ENCODE measurements around the gene AP4B1. TPM values are rescaled to one million over a fixed set of nuclear protein-coding genes. Genes with fewer than 3 reads are reported as not detected.

AP4B1 gene
- total RNA-seq, 1 experiment from 2014 or later: 11.1 TPM

- DNase-seq (ENCODE audit: low read depth, low spot score) (peak; percentile 63), ATAC-seq (peak; percentile 75)
- H3K4me1 ChIP-seq (ENCODE audit: control insufficient read depth in 1 of 2, insufficient read depth in 2 of 2, low read length in 2 of 2): peaks cover 34 to 43% of the 10 kb centered on the region in 2 experiments
- H3K9me2 ChIP-seq (ENCODE audit: insufficient read depth): no peaks in the 10 kb centered on the region
- peak within 1 kb of the TSS in 1 of 2 experiments; percentile 23; a peak in 2 of 4 replicates for H3K4me3 ChIP-seq (replicated peaks in 1 of 2; ENCODE audit: low read depth in 1 of 2, low read length in 2 of 2)
- intact Hi-C loops (cut with micrococcal nuclease): no loop called here
- ChIA-PET POLR2A (no interaction called here), CTCF (no interaction called here), RAD21 (ENCODE audit: low non-redundant PET in 1 of 2, low total read pairs in 2 of 2, uncharacterized antibody in 2 of 2, unreplicated experiment in 2 of 2) (interaction anchor here in 1 of 2 experiments (0.6 kb wide), 1 partner anchor 34 kb away, joined by 3 read pairs; no protein-coding TSS in a partner anchor)
- no peaks in the 10 kb centered on the region for H4K20me1 ChIP-seq (ENCODE audit: insufficient read depth)
- no peaks in the 10 kb centered on the region for H3K79me2 ChIP-seq (ENCODE audit: insufficient read depth, low read length)
- TF ChIP-seq ELF1 (IDR thresholded peaks at IDR 0.05; ENCODE audit: borderline replicate concordance, low read depth) (no peak; the same call in 1 of the 2 replicates), CBX3 (IDR thresholded peaks at IDR 0.05; ENCODE audit: low read depth) (peak; percentile 47; the same call in 1 of the 2 replicates), FOSL1 (IDR thresholded peaks at IDR 0.05; ENCODE audit: low read depth) (peak; percentile 68; the same call in 1 of the 2 replicates), ZNF274 (IDR thresholded peaks at IDR 0.05; ENCODE audit: low read depth, low read length) (no peak), JUND (IDR thresholded peaks at IDR 0.05) (peak; percentile 82), SP1 (IDR thresholded peaks at IDR 0.05; ENCODE audit: low read depth) (peak; percentile 70), TCF7L2 (IDR thresholded peaks at IDR 0.05; ENCODE audit: borderline replicate concordance, extremely low read depth, insufficient read depth, insufficient read length) (peak; percentile 85), CEBPB (IDR thresholded peaks at IDR 0.05; ENCODE audit: low read depth) (no peak; the same call in 1 of the 2 replicates), RAD21 (IDR thresholded peaks at IDR 0.05; ENCODE audit: low read depth) (no peak), ZFX (IDR thresholded peaks at IDR 0.05) (no peak), SRF (IDR thresholded peaks at IDR 0.05; ENCODE audit: low read depth) (0 out of 2 replicates have a peak, but pooled peaks have one; percentile 34), POLR2A (IDR thresholded peaks at IDR 0.05; ENCODE audit: borderline replicate concordance, extremely low read depth, insufficient read depth, insufficient read length) (no peak), SIN3A (IDR thresholded peaks at IDR 0.05; ENCODE audit: low read depth) (peak; percentile 61)
- TF ChIP-seq, protein P1, sequence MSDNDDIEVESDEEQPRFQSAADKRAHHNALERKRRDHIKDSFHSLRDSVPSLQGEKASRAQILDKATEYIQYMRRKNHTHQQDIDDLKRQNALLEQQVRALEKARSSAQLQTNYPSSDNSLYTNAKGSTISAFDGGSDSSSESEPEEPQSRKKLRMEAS (IDR thresholded peaks at IDR 0.05): peak; percentile 54
- no peaks in the 10 kb centered on the region for H3K36me3 ChIP-seq (ENCODE audit: control insufficient read depth in 1 of 2, insufficient read depth in 2 of 2, low read length in 2 of 2)
- no peaks in the 10 kb centered on the region for H3K9me3 ChIP-seq (ENCODE audit: control insufficient read depth in 1 of 2, insufficient read depth in 1 of 2, low read depth in 1 of 2, low read length in 2 of 2)
- H2AFZ ChIP-seq (ENCODE audit: low read depth, low read length, poor library complexity, severe bottlenecking): peak within 1 kb of the TSS; percentile 55
- H3K27ac ChIP-seq (ENCODE audit: low read depth, low read length): peak within 1 kb of the TSS; percentile 25
- H3K4me2 ChIP-seq (ENCODE audit: low read length): peak within 1 kb of the TSS; percentile 59
- BruUV-seq (replicated peaks): no TSS peak
- no peaks in the 10 kb centered on the region for H3K27me3 ChIP-seq (ENCODE audit: insufficient read depth, low read length)
- H3K9ac ChIP-seq (ENCODE audit: low read length): no peak within 1 kb of the TSS
Observed at GRCh38 chr1:113887402-113888175, 17.0 kb downstream of the AP4B1 start, which contains the start of gene BCL2L15. TSS of gene BCL2L15 (minus strand) at chr1:113887581. CDS start at chr1:113887375, 206 bp downstream.
